Measurements from ENCODE around the gene ANKRD13D. TPM values are rescaled to one million over a fixed set of nuclear protein-coding genes. Genes with fewer than 3 reads are reported as not detected.

ANKRD13D gene
- total RNA-seq, 1 donor from 2014 or later = 40.8 TPM

- H3K4me3 Mint-ChIP-seq (ENCODE audit: unreplicated experiment) = peak overlapping the region; percentile 79
- peaks cover 10% of the 10 kb centered on the region for H3K36me3 Mint-ChIP-seq (ENCODE audit: low read depth, unreplicated experiment)
- Histone ChIP-seq H3K4me2 (ENCODE audit: low read length) (peak overlapping the region; percentile 99), H3K9me3 (ENCODE audit: insufficient read depth, low read depth, low read length) (no peaks in the 10 kb centered on the region), H3K36me3 (ENCODE audit: insufficient read depth, low read length) (peaks cover 19% of the 10 kb centered on the region), H3K4me1 (ENCODE audit: insufficient read depth, low read length) (peaks cover 30% of the 10 kb centered on the region), H3K4me3 (ENCODE audit: insufficient read depth, low read depth, low read length) (peak overlapping the region; percentile 73), H3K79me2 (ENCODE audit: insufficient read depth, low read length) (peaks cover 30% of the 10 kb centered on the region), H3K27ac (ENCODE audit: low read depth, low read length) (peak overlapping the region; percentile 70), H4K20me1 (ENCODE audit: insufficient read depth, low read length) (peaks cover 23% of the 10 kb centered on the region), H3K27me3 (ENCODE audit: insufficient read depth, low read length) (no peaks in the 10 kb centered on the region), H3K9ac (ENCODE audit: low read length) (peak overlapping the region; percentile 75), H2AFZ (ENCODE audit: low read depth, low read length) (peak overlapping the region; percentile 87)
- H3K27me3 Mint-ChIP-seq (ENCODE audit: low read depth, unreplicated experiment) = no peaks in the 10 kb centered on the region
- H3K9me3 Mint-ChIP-seq (ENCODE audit: unreplicated experiment) = no peaks in the 10 kb centered on the region
- peaks cover 14% of the 10 kb centered on the region for H3K4me1 Mint-ChIP-seq (ENCODE audit: low read depth, unreplicated experiment)
- FAIRE-seq (no peak), DNase-seq (ENCODE audit: low read depth) (no peak)
- peak overlapping the region; percentile 98 for H3K27ac Mint-ChIP-seq (ENCODE audit: unreplicated experiment)
- TF ChIP-seq EZH2 (IDR thresholded peaks at IDR 0.05; ENCODE audit: insufficient read depth, low read length) = no peak
- no peak for TF ChIP-seq CTCF (IDR thresholded peaks at IDR 0.05; ENCODE audit: insufficient read depth, low read depth, low read length)
Observed at GRCh38 chr11:67287355-67288197, 1.5 kb upstream of the ANKRD13D start.

GRCh38 chr11:67288198-67288451, 978 bp upstream of the ANKRD13D start:
- H3K9me3 ChIP-seq (ENCODE audit: insufficient read depth, low read depth, low read length) = no peaks in the 10 kb centered on the region
- peak overlapping the region; percentile 70 for H3K27ac ChIP-seq (ENCODE audit: low read depth, low read length)
- peaks cover 16% of the 10 kb centered on the region for H3K36me3 ChIP-seq (ENCODE audit: insufficient read depth, low read length)

More at GRCh38 chr11:67288198-67288451, 978 bp upstream of the ANKRD13D start:
- H3K27me3 Mint-ChIP-seq (ENCODE audit: low read depth, unreplicated experiment) = no peaks in the 10 kb centered on the region
- Histone ChIP-seq H2AFZ (ENCODE audit: low read depth, low read length) (peak overlapping the region; percentile 87), H3K4me2 (ENCODE audit: low read length) (peak overlapping the region; percentile 99), H3K79me2 (ENCODE audit: insufficient read depth, low read length) (peaks cover 30% of the 10 kb centered on the region), H3K27me3 (ENCODE audit: insufficient read depth, low read length) (no peaks in the 10 kb centered on the region), H3K4me3 (ENCODE audit: insufficient read depth, low read depth, low read length) (peak overlapping the region; percentile 73), H3K9ac (ENCODE audit: low read length) (peak overlapping the region; percentile 75), H3K4me1 (ENCODE audit: insufficient read depth, low read length) (peaks cover 31% of the 10 kb centered on the region), H4K20me1 (ENCODE audit: insufficient read depth, low read length) (peaks cover 28% of the 10 kb centered on the region)
- DNase-seq (ENCODE audit: low read depth) = no peak
- no peak for FAIRE-seq
- no peaks in the 10 kb centered on the region for H3K9me3 Mint-ChIP-seq (ENCODE audit: unreplicated experiment)
- no peak for TF ChIP-seq CTCF (IDR thresholded peaks at IDR 0.05; ENCODE audit: insufficient read depth, low read depth, low read length)
- no peak for TF ChIP-seq EZH2 (IDR thresholded peaks at IDR 0.05; ENCODE audit: insufficient read depth, low read length)
- H3K36me3 Mint-ChIP-seq (ENCODE audit: low read depth, unreplicated experiment) = peaks cover 13% of the 10 kb centered on the region
- peak overlapping the region; percentile 98 for H3K27ac Mint-ChIP-seq (ENCODE audit: unreplicated experiment)
- H3K4me1 Mint-ChIP-seq (ENCODE audit: low read depth, unreplicated experiment) = peaks cover 17% of the 10 kb centered on the region
- H3K4me3 Mint-ChIP-seq (ENCODE audit: unreplicated experiment) = peak overlapping the region; percentile 79

All from astrocyte (in vitro differentiated cells and primary cell).